ENCODE results near the gene CDH13.

DNA sequence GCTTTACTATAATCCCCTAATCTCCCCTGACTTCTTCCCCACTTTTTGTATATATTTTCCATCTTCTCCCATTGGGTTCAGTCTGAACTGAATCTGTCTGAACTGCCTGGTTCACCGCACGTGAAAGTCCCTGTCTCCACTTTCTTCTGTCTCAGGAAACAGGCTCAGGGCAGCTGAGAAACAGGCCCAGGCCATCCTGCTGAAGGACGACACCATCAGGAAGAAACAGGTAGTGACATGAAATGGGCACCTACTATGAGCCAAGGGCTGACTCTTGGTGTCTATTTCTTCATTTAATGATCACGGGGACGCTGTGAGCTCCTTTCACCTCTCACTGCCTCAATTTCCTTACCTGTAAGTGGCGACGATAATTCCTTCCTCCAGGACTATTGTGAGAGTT is 1090.5 kb downstream of the CDH13 start:
- TF ChIP-seq, protein P1, sequence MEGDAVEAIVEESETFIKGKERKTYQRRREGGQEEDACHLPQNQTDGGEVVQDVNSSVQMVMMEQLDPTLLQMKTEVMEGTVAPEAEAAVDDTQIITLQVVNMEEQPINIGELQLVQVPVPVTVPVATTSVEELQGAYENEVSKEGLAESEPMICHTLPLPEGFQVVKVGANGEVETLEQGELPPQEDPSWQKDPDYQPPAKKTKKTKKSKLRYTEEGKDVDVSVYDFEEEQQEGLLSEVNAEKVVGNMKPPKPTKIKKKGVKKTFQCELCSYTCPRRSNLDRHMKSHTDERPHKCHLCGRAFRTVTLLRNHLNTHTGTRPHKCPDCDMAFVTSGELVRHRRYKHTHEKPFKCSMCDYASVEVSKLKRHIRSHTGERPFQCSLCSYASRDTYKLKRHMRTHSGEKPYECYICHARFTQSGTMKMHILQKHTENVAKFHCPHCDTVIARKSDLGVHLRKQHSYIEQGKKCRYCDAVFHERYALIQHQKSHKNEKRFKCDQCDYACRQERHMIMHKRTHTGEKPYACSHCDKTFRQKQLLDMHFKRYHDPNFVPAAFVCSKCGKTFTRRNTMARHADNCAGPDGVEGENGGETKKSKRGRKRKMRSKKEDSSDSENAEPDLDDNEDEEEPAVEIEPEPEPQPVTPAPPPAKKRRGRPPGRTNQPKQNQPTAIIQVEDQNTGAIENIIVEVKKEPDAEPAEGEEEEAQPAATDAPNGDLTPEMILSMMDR (IDR thresholded peaks at IDR 0.05; ENCODE audit: low read depth, low read length) = no peak
- no peak for TF ChIP-seq EZH2phosphoT487 (IDR thresholded peaks at IDR 0.05; ENCODE audit: low read depth)

Measured in OCI-LY3 (cell line).